HL-60 (cell line): ENCODE measurements around the gene PLCH2.

ENCODE experiments used
- DNase-seq, 2 experiments: peaks; one replicate each; pipeline ENCODE4 v3.0.0-alpha.2; 2010 to 2020; ENCODE audit warnings: low read depth in 1 of 2, low spot score in 1 of 2
- H3K27ac ChIP-seq: fragments of 250-450 bp; sonication (Bioruptor Pico); replicated peaks from 2 replicates; pipeline ENCODE4 v1.5.1; 2020; ENCODE audit warnings: mild to moderate bottlenecking, moderate library complexity
- H3K27me3 ChIP-seq: fragments of 250-450 bp; sonication (Bioruptor Pico); 2 replicates; pipeline ENCODE4 v1.5.1; 2021; ENCODE audit warnings: mild to moderate bottlenecking, moderate library complexity; ENCODE audit not compliant: insufficient read depth, poor library complexity, severe bottlenecking
- H3K4me3 ChIP-seq: replicated peaks from 2 replicates; pipeline ENCODE4 v1.5.1; 2011; ENCODE audit warnings: mild to moderate bottlenecking, control low read depth, low read length; ENCODE audit not compliant: insufficient read depth
- GABPA ChIP-seq: IDR thresholded peaks from 2 replicates; pipeline ENCODE4 v1.6.1; 2012; ENCODE audit warnings: low read depth
- POLR2AphosphoS5 ChIP-seq: IDR thresholded peaks from 2 replicates; pipeline ENCODE4 v1.6.1; 2012; ENCODE audit warnings: low read depth
- SPI1 ChIP-seq: IDR thresholded peaks from 2 replicates; pipeline ENCODE4 v1.6.1; 2012; ENCODE audit warnings: low read depth, mild to moderate bottlenecking, borderline replicate concordance
- TF ChIP-seq, protein P1 (sequence below): IDR thresholded peaks from 2 replicates; pipeline ENCODE4 v1.6.1; 2012; ENCODE audit warnings: low read depth; ENCODE audit not compliant: insufficient replicate concordance
- TF ChIP-seq, protein P2 (sequence below): IDR thresholded peaks from one replicate; pipeline ENCODE4 v1.5.1; 2011; ENCODE audit warnings: low read length, control low read depth, inconsistent platforms; ENCODE audit not compliant: insufficient read depth

The PLCH2 gene

DNA sequence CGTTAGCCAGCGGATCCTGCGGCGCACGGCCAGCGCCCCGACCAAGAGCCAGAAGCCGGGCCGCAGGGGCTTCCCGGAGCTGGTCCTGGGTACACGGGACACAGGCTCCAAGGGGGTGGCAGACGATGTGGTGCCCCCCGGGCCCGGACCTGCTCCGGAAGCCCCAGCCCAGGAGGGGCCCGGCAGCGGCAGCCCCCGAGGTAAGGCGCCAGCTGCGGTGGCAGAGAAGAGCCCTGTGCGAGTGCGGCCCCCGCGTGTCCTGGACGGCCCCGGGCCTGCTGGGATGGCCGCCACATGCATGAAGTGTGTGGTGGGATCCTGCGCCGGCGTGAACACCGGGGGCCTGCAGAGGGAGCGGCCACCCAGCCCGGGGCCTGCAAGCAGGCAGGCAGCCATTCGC is 26.1 kb downstream of the PLCH2 start:
- peaks cover 10% of the 10 kb centered on the region for H3K27me3 ChIP-seq
- TF ChIP-seq, protein P1, sequence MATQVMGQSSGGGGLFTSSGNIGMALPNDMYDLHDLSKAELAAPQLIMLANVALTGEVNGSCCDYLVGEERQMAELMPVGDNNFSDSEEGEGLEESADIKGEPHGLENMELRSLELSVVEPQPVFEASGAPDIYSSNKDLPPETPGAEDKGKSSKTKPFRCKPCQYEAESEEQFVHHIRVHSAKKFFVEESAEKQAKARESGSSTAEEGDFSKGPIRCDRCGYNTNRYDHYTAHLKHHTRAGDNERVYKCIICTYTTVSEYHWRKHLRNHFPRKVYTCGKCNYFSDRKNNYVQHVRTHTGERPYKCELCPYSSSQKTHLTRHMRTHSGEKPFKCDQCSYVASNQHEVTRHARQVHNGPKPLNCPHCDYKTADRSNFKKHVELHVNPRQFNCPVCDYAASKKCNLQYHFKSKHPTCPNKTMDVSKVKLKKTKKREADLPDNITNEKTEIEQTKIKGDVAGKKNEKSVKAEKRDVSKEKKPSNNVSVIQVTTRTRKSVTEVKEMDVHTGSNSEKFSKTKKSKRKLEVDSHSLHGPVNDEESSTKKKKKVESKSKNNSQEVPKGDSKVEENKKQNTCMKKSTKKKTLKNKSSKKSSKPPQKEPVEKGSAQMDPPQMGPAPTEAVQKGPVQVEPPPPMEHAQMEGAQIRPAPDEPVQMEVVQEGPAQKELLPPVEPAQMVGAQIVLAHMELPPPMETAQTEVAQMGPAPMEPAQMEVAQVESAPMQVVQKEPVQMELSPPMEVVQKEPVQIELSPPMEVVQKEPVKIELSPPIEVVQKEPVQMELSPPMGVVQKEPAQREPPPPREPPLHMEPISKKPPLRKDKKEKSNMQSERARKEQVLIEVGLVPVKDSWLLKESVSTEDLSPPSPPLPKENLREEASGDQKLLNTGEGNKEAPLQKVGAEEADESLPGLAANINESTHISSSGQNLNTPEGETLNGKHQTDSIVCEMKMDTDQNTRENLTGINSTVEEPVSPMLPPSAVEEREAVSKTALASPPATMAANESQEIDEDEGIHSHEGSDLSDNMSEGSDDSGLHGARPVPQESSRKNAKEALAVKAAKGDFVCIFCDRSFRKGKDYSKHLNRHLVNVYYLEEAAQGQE: no peak
- no peak for TF ChIP-seq GABPA
- TF ChIP-seq, protein P2, sequence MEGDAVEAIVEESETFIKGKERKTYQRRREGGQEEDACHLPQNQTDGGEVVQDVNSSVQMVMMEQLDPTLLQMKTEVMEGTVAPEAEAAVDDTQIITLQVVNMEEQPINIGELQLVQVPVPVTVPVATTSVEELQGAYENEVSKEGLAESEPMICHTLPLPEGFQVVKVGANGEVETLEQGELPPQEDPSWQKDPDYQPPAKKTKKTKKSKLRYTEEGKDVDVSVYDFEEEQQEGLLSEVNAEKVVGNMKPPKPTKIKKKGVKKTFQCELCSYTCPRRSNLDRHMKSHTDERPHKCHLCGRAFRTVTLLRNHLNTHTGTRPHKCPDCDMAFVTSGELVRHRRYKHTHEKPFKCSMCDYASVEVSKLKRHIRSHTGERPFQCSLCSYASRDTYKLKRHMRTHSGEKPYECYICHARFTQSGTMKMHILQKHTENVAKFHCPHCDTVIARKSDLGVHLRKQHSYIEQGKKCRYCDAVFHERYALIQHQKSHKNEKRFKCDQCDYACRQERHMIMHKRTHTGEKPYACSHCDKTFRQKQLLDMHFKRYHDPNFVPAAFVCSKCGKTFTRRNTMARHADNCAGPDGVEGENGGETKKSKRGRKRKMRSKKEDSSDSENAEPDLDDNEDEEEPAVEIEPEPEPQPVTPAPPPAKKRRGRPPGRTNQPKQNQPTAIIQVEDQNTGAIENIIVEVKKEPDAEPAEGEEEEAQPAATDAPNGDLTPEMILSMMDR: no peak
- no peak for TF ChIP-seq POLR2AphosphoS5
- H3K4me3 ChIP-seq: no peak overlapping the region
- DNase-seq: no peak
- no peak overlapping the region for H3K27ac ChIP-seq

DNA sequence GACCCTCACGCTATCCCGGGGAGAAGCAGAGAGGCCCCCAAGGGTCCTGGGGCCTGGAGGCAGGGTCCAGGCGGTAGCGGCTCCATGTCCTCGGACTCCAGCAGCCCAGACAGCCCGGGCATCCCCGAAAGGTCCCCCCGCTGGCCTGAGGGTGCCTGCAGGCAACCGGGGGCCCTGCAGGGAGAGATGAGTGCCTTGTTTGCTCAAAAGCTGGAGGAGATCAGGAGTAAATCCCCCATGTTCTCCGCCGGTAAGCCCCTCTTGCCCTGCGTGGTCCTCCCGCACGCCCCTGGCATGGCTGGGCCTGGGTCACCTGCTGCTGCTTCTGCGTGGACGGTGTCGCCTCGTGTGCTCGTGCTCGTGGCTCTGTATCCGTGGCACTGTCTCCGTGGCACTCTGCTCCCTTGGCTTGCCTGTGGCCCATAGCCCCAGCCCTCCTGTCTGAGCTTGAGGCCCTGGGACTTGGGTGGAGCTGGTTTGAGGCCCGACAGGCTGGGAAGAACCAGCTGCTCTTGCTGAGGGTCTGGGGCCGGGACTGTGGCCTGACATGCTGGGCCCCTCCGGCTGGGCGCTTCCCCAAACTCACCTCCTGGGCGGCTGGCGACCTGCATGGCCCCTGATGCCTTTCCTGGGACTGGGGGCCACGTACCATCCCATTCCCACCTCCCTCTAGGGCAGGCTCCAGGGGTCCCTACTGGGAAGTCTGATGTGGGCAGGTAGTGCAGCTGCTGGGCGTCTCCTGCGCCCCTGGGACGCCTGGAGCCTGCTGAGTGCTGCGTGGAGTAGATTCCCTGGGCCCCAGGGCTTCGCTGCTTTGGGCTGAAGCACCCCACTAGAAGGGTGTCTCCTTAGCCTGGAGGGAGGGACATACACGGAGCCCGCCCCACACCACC is 26.8 kb downstream of the PLCH2 start:
- peaks cover 10% of the 10 kb centered on the region for H3K27me3 ChIP-seq
- TF ChIP-seq, protein P2: no peak
- TF ChIP-seq, protein P1: no peak
- no peak for TF ChIP-seq SPI1
- TF ChIP-seq GABPA: no peak
- no peak for TF ChIP-seq POLR2AphosphoS5
- DNase-seq: no peak
- no peak overlapping the region for H3K4me3 ChIP-seq
- no peak overlapping the region for H3K27ac ChIP-seq

DNA sequence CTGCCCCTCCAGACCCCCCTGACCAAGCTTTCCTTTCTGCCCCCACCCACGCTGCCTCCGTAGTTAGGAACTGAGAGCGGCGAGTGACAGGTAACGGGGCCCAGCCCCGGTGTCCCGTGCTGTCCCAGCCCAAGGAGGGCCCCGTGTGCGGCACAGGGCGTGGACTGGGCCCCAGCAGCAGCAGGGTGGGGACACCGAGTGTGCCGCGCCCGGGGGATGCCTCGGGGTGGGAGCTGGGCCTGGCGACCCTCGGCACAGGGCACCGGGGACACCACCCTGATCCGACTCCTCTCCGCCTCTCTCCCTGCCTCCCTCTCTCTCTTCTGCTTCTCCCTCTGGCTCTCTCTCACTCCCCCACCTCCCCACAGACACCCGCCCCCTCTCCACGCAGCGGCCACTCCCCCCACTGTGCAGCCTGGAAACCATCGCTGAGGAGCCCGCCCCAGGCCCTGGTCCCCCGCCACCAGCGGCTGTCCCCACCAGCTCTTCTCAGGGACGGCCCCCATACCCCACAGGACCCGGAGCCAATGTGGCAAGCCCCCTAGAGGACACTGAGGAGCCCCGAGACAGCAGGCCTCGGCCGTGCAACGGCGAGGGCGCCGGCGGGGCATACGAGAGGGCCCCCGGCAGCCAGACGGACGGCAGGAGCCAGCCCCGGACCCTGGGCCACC is 27.6 kb downstream of the PLCH2 start:
- Histone ChIP-seq H3K27ac (no peak overlapping the region), H3K27me3 (peaks cover 10% of the 10 kb centered on the region), H3K4me3 (no peak overlapping the region)
- DNase-seq: no peak
- TF ChIP-seq SPI1 (no peak), GABPA (no peak), POLR2AphosphoS5 (no peak)
- TF ChIP-seq, protein P1: no peak
- TF ChIP-seq, protein P2: no peak
